HG02610 (cell line): ENCODE data around the gene OFD1.

Source experiments
- ATAC-seq: cut with Tn5 transposase; IDR thresholded peaks from one replicate; pipeline ENCODE4 v1.9.1; 2021; ENCODE audit warnings: mild to moderate bottlenecking, moderate library complexity; ENCODE audit not compliant: unreplicated experiment

Gene OFD1, protein sequence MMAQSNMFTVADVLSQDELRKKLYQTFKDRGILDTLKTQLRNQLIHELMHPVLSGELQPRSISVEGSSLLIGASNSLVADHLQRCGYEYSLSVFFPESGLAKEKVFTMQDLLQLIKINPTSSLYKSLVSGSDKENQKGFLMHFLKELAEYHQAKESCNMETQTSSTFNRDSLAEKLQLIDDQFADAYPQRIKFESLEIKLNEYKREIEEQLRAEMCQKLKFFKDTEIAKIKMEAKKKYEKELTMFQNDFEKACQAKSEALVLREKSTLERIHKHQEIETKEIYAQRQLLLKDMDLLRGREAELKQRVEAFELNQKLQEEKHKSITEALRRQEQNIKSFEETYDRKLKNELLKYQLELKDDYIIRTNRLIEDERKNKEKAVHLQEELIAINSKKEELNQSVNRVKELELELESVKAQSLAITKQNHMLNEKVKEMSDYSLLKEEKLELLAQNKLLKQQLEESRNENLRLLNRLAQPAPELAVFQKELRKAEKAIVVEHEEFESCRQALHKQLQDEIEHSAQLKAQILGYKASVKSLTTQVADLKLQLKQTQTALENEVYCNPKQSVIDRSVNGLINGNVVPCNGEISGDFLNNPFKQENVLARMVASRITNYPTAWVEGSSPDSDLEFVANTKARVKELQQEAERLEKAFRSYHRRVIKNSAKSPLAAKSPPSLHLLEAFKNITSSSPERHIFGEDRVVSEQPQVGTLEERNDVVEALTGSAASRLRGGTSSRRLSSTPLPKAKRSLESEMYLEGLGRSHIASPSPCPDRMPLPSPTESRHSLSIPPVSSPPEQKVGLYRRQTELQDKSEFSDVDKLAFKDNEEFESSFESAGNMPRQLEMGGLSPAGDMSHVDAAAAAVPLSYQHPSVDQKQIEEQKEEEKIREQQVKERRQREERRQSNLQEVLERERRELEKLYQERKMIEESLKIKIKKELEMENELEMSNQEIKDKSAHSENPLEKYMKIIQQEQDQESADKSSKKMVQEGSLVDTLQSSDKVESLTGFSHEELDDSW

DNA sequence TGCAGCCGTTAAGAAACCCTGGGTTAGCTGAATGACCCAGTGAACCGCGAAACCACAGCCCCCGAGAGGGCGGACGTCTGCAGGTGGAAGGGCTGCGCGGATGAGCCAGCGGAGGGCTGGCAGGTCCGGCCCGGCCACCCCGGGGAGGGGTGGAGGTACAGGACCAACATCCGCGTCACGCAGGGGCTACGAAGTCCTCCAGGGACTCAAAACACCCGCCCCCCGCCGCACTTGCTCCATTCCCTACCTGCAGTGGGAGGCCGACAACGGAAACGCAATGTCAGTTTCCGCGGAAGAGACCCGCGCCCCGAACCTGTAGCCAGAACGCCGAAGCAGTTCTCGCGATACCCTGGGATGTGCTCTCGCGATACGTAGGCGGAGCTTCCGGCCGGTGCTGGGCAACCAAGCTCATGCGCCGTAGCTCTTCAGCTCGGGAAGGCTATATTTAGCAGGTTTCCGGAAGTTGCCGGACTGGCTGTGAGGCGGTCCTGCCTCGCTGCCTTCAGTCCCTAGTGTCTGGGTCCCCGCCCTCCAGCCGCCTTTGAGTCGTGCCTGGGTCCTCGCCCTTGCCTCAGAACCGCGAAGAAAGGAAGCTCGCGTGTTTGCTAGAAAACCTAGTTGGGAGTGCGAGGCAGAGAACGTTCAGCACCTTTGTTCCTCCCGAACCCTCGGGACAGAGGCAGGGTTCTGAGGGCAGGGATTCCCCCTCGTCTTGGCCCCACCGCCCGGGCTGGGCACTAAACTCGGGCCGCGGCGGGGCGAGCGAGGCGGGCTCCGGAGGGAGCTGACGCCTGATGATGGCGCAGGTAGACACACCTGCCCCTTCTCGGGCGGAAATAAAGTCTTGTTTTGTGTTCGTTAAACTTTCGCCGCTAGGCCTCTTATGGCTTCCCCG, at the start of gene OFD1, which contains the start of gene TRAPPC2:
TSS of gene OFD1 (plus strand) at position 471 of the 895 bp plus-strand sequence. CDS start at position 795, 324 bp downstream.
TSS of gene TRAPPC2 (minus strand) at position 343 of the 895 bp plus-strand sequence. CDS start 14,657 bp downstream, outside the sequence.
- peak; percentile 91 for ATAC-seq

DNA sequence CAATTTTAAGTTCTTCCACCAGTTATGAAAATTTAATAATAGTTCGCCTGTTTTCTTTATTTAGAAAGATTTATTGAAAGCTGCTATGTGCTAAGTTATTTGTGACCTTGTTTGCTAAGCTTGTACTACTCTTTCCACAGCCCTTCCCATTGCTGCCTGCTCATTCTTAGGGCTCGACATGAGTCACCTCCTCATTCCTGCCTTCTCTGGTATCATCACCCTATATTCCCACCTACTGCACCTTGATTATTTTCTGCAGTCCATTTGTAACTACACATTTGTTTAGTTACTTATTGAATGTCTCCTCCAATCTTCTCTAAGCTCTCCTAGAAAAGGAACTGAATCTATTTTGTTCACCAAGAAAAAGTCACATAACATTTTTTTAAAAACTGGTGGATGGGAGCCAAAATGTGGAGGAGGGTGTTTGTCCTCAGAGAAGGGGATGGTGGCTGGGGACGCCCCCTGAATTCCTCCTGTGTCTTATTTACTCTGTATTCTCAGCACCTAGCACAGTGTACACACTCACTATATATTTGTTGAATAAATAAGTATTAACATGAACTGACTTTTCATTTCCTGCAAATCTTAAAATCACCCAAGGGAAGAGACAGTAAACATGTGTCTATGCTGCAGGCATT, 49.3 kb upstream of the OFD1 start:
- no peak for ATAC-seq

- no peak for ATAC-seq
Measured at GRCh38 chrX:13687203-13687602, 47.3 kb upstream of the OFD1 start.

DNA sequence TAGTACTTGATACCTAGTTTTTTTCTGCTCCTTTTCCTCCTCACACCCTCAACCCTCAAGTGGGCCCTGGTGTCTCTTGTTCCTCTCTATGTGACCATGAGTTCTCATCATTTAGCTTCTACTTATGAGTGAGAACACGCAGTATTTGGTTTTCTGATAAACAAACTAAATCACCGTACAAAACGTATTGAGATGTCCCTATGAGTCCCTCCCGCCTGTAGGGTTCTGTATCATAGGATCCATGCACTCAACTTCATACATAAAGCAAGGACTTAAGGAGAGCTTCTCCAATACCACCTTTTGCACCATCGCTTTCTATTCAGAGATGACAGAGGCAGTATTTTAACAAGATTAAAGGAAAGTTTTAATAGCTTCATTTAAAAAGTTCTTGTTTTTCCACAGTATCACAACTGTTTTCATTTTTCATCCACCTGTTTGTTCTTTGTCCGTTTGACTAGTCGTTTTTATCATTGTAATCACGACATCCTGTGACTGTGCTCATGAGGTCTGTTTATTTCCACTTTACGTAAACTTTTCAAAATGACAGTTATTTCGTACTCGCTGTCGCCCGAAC, 46.1 kb upstream of the OFD1 start:
- no peak for ATAC-seq

DNA sequence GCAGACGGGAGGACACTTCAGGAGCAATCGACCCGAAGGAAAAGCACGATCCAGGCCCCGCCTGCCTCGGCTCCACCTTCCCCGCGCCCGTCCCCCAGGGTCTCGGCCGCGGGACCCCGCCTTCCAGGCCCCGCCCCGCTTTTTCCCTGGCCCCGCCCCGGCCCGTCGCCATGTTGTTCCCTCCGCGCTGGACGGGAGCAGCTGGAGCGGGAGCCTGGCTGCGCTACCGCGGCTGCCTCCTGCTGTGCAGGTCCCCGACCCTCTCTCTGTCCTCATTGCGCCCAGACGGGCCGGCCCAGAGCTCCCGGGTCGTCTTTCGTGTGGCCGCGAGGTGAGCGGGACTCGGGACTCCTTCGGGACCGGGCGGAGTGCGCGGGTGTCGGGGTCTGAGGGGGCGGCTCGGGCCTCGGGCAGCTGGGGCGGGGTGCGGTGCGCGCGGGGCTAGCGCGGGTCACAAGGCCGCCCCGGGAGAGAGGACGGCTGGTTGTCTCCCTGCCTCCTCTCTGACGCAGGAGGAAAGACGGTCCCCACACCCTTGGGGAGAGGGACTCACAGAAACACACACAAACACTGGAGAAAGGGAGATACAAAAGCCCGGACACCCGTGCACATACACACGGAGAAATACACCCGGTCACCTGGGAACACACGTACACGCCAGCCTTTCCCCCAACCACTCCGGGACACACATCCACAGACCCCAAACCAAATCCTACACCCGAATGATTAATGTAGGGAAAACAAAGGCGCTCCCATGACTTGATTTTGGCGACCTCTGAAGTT, 45.4 kb upstream of the OFD1 start, which contains the start of gene RAB9A:
TSS of gene RAB9A (plus strand) at position 171 of the 783 bp plus-strand sequence. CDS start 19,619 bp downstream, outside the sequence.
- ATAC-seq: peak; percentile 78

GRCh38 chrX:13689741-13690211, 44.8 kb upstream of the OFD1 start:
- ATAC-seq: no peak

DNA sequence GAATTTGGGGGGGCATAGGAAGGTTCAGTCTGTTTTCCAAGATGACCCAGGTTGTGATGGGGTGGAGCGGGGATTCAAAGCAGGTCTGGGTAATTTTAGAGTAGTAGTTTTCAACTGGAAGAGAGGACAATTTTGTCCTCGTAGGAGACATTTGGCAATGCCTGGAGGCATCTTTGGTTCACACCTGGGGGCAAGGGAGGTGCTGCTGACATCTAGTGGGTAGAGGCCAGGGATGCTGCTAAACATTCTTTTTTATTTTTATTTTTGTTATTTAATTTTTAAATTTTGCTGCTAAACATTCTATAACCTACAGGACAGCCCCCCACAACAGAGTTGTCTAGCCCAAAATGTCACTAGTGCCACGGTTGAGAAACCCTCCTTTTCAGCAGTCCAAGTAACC, 43.7 kb upstream of the OFD1 start:
- ATAC-seq: no peak

DNA sequence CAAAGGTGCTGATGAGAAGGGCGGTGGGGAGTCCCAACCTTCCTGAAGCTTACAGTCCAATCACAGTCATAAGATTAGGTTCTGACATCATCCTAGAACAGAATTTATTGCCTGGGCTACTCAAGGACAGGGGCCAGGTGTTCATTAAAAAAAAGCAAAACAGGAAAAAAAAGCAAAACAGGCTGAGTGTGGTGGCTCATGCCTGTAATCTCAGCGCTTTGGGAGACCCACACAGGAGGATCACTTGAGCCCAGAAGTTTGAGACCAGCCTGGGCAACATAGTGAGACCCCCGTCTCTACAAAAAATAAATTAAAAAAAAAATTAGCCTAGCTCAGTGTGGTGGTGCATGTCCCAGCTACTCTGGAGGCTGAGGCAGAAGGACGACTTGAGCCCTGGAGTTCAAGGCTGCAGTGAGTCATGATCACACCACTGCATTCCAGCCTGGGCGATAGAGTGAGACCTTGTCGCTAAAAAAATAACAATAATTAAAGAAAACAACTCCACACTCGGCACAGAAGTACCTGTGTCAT, 42.6 kb upstream of the OFD1 start:
- ATAC-seq: no peak

GRCh38 chrX:13692771-13693231, 41.7 kb upstream of the OFD1 start:
- ATAC-seq: no peak

DNA sequence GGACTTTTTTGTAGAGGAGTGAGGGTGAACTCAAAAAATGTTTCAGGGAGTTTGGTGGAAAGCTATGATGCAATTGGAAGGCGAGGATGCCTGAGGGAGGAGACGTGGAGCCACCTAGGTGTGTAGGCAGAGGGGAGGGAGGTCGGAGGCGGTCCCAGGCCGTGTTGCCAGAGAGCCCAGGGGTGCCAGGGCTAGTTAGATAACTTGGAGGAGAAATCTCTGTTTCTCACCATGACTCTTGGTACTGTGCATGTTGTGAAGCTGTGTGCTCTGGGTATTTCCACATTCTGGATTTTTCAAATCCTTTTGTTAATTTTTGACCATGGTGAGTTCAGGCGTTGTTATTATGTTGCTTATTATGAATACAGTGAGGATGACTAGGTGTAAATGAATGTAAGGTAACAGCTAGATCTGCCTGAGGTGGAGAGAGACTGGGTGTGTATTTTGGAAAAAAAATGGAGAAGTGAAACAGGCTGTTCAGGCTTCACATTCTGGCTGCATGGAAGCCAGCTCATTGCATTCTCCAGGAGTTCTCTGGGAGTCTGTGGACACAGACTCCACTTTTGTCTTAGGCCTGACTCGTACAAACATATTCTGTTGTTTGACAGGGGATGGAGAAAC, 41.1 kb upstream of the OFD1 start:
- no peak for ATAC-seq

DNA sequence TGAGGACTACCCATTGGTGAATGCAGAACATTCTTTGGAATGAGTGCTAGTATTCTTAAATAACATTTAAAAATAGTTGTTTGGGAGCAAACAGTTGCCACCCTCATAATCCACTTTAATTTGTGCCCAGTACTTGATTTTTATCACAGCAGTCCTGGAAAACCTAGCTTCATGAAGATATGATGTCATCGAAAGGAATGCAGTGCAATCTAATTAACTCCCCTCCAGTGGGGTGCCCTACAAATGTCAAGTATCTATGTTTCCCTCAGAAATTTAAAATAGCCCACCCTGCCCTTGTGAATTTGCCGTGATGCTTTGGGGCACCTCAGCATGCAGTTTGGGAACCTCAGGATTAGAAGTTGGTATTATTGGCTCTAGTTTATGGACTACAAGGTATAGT, 40.2 kb upstream of the OFD1 start:
- no peak for ATAC-seq

GRCh38 chrX:13694983-13695382, 39.6 kb upstream of the OFD1 start:
- ATAC-seq: no peak

GRCh38 chrX:13695601-13696115, 38.9 kb upstream of the OFD1 start:
- ATAC-seq: no peak

DNA sequence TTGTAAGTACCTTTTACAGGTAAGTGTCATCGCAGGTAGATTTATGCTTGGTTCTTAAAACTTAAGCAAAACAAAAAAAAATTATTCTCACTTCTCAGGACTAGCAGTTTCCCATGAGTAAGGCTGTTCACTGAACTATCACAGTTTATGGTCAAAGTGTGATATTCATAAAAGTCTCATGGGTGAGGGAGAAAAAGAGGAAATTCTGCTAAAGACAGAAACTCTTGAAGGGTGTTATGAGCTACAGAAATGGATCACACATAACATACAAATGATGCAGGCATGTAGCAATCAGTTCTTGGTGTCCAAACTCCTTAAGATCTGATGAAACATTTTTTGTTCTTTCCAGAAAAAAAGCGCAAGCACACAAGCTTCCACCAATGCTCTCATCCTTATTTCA, 37.1 kb upstream of the OFD1 start:
- ATAC-seq: peak; percentile 67

GRCh38 chrX:13697976-13698375, 36.6 kb upstream of the OFD1 start:
- ATAC-seq: peak; percentile 4

- ATAC-seq: no peak
Measured at GRCh38 chrX:13698432-13698831, 36.1 kb upstream of the OFD1 start.

GRCh38 chrX:13699183-13699826, 35.2 kb upstream of the OFD1 start:
- peak; percentile 64 for ATAC-seq
